NCI-H2196 (cell line): ENCODE data around the gene DOCK8.
A peak's percentile ranks its signal among the peaks of the same experiment; 100 is the strongest.
"Not testable (repeated sequence)": the region's sequence is repeated elsewhere in the genome, so short reads cannot be mapped to it uniquely, and the experiment has no call there.

Source experiments
- DNase-seq: peaks from one replicate; lab custom pipeline; 2025; ENCODE audit not compliant: unreplicated experiment; lab: John Stamatoyannopoulos, UW

DOCK8 gene

GRCh38 chr9:214648-215493, at the start of gene DOCK8:
TSS of gene DOCK8 (plus strand) at chr9:214865. CDS start at chr9:214977, 112 bp downstream.
- peak; percentile 46 for DNase-seq

DNA sequence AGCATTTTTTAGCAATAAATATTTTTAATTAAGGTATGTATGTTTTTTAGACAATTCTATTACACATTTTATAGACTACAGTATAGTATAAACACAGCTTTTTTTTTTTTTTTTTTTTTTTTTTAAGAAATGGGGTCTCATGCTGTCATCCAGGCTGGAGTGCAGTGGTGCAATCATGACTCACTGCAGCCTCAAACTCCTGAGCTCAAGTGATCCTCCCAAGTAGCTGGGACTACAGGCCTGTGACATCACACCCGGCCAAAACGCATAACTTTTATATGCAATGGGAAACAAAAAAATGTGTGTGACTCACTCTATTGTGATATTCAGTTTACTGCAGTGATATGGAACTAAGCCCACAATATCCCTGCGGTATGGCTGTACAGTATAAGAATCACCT, 44.9 kb upstream of the DOCK8 start:
- DNase-seq, result not testable (repeated sequence)

DNA sequence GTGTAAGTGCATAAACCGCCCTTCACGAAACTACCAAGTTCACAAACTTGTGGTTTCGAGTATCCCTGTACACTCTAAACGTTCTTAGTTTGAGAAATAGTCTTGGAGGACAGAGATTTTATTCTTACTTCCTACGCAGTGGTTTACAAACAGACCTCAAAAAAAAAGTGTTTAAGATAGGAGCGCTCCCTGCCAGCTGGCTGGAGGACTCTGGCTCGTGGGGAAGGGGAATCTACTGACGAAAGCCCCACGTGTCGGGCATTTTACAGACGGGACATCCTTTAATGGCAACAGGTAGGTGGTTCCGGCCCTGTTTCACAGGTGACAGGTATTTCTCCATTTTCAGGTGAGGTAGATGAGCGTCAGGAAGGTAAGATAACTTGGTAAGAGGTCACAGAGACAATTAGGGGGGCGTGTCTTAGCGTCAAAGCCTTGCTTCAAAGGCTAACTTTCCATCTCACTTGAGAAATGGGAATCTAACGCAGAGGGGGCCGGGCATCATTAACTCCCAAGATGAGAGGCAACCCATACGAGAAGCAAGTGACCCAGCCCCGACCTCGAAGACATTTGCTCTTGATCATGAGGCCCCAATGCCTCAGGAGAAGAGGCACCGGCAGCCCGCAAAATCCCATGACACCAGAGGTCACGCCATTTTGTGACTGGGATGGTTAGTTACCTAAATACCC, 36.4 kb upstream of the DOCK8 start:
- DNase-seq, result not testable (repeated sequence)

DNA sequence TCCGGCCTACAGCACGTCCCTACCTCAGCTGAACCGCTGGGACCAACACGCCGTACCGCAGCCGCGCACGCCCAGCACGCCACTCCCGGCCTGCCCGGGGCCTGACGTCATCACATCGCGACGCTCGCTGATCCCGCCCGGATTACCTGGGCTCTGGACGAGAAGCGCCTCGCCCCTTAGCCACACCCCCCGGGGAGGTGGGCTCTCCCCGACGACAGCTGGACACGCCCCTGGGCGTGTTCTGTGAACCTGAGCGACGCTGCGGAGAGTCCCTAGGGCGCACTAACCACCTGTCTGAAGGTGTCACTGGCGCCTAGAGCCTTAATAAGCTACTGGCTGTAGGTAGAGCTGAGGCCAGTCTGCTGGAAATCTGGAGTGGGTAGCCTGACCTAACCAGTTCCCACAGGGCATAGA, 35.7 kb upstream of the DOCK8 start, which contains the start of gene ZNG1A:
Gene ZNG1A (minus strand): TSS at position 87 of the 414 bp plus-strand sequence. CDS start 87 bp downstream, outside the sequence.
- DNase-seq, result not testable (repeated sequence)

DNA sequence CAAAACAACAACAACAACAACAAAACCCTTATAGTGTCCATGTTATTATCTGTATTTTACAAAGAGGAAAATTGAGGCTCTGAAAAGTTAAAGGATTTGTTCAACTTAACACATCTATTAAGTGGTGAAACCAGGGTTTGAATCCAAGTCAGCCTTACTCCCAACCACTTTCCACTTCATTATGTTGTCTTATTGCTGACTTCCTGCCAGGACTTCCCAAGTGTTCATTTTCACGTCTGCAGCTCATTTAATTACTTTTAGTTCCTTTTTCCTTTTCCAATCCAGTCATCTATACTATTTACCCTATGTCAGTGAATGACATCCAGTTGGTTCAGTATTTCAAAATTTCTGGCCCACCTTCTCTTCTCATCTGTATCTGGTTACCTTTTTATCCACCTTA, 15.1 kb upstream of the DOCK8 start:
- DNase-seq, result not testable (repeated sequence)

DNA sequence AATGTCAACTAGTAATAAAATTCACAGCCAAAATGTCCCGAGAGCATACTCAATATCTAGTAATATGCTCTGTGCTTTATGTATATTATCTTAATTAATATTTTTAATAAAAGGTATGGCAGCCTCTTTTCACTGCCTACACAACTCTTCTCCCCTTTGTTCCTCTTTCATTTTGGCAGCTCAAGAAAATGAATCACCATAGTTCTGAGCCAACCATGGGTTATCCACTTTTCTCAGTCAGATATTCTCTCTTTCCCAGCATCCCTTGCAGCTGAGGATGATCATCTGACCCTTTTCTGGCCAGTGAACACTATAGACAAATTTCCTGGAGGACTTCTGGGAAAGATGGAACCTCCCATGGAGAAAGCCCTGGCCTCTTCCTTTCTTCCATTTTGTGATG, 8.2 kb upstream of the DOCK8 start:
- no peak for DNase-seq

- DNase-seq, result no peak
These were observed 5.4 kb upstream of the DOCK8 start for GRCh38 chr9:209143-209758.

DNA sequence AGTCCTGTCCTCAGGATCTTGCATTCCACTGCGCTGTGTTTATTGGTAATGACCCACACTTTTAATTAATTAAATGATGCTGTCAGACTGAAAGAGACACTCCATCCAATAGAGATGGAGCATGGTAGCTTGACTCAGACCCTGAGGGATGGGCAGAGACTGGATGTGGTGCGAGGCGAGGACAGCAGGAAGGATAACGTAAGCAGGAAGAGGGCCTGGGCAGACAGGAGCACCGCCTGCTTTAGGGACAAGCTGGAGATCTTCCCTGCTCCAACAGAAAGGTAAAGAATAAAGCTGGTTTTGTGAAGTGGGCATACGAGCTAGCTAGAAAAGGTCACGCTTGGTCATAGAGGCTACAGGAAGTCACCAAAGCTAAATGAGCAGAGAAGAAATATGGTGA, 3.6 kb upstream of the DOCK8 start:
- no peak for DNase-seq

GRCh38 chr9:211557-211956, 3.1 kb upstream of the DOCK8 start:
- DNase-seq, result no peak

GRCh38 chr9:212297-212696, 2.4 kb upstream of the DOCK8 start:
- DNase-seq, result no peak

DNA sequence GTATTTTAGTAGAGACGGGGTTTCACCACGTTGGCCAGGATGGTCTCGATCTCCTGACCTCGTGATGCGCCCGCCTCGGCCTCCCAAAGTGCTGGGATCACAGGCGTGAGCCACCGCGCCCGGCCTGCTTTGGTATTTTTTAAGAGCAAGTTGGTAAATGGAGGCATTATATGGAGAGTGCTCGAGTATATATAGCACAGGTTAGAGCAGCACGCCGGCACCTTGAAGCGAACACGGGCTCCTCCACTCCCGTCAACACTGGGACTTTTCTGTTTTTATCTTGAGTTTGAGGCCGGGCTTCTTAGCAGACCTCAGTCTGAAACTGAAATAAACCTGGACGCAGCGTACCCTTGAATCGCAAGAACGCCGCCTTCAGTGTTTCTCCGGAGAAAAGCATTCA, 764 bp upstream of the DOCK8 start:
- not testable (repeated sequence) for DNase-seq

DNA sequence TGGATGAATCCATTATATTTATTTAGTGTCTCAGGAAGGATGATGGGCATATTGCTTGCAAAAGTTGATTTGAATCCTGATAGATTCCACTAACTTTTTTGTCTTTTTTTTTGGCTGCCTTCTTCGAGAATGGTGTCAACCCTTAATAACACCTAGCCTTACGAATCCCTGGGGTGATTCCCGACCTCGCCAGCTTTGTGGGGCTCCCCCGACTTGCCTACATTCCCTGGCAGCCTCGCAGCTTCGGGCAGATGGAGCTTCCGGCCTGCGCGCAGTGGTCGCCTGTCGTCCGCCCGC, 366 bp upstream of the DOCK8 start:
- DNase-seq, result no peak

- DNase-seq, result no peak
These were observed 1.0 kb downstream of the DOCK8 start for GRCh38 chr9:215631-216155.

DNA sequence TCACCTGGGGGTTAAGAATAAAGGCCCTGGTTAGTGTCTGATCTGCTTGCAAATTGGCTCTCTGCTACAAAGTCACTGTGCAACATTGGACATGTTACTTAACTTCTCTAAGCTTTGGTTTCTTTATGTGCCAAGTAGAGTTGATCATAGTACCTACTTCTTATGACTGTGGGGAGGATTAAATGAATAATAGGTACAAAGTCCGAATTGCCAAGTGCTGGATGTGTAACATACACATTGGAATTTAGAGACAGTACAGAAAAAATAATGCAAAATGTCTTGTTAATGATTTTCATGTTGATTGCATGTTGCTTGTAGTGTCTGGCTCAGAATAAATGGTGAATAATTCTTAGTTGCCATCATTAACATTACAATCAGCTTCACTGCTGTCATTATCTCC, 2.2 kb downstream of the DOCK8 start:
- DNase-seq, result no peak

DNA sequence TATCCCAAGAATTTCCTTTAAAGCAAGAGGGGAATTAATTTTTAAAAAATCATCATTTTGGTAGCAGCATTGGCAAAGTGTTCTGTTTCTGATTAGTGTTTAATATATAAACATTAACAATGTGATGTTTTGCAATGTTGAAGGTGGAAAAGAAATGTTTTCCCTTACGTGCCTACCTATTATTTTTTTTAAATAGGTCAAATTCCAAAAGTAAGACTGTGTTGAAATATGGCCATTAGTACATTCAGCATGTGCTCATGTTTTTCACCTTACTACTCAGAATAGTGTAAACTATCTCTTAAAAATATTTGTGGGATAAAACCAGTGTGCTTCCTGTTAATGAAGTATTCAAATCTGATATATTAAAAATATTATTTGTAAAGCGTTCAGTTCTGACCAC, 3.3 kb downstream of the DOCK8 start:
- no peak for DNase-seq

GRCh38 chr9:219036-219435, 4.4 kb downstream of the DOCK8 start:
- DNase-seq, result not testable (repeated sequence)

DNA sequence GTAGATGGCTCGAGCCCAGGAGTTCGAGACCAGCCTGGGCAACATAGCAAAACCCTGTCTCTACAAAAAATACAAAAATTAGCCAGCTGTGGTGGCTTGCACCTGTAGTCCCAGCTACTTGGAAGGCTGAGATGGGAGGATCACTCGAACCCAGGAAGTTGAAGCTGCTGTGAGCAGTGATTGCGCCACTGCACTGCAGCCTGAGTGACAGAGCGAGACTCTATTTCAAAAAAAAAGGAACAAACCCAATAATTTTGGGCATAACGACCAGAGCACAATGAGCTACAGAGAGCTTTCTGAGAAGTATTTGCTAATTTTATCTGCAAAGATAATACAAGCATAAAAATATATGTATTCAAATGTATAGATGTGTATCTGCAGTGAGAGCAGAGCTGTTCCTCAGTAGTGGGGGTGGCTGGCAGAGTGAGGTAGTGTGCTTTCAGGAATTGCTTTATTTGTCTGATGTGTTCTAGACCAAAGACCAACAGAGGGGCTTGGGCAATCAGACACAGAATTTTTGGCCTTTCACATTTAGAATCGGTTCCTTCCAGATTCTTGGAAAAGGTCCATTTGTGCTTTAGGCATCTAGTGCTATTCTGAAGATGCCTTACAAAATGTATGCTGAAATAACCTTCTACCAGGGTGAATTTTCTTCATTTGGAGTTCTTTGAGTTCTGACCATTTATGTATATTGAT, 5.2 kb downstream of the DOCK8 start:
- no peak for DNase-seq

DNA sequence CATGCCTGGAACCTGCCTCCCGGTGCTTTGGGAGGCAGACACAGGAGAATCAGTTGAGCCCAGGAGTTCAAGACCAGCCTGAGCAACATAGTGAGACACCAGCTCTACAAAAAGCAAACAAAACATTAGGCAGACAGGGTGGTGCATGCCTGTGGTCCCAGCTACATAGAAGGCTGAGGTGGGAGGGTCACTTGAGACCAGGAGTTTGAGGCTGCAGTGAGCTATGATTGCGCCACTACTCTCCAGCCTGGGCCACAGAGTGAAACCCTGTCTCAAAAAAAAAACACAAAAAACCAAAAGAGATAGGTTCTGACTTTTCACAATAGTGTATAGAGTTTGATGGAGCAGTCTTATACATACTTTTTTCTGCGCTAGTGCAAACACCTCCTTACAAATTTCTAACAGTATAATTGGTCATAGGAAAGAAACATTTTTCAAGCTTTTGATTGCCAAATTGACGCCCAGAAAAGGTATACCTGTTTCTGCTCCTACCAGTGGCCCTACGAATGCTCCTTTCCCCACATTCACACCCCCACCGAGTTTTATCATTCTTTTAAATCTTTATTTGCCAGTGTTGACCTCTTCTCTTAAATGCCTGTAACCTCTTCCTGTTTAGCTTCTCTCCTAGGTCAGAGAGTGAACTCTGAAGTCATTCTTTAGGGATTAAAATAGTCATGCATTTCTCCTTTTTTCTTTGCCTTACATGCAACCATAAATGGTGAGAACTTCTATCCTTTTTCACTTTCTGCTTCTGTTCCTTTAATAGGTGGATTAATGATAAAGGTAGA, 7.5 kb downstream of the DOCK8 start:
- no peak for DNase-seq

- DNase-seq, result no peak
These were observed 8.5 kb downstream of the DOCK8 start for GRCh38 chr9:223152-223551.

GRCh38 chr9:224026-224425, 9.4 kb downstream of the DOCK8 start:
- no peak for DNase-seq
